Esophagus muscularis mucosa (tissue), 4 donors: Measurements from ENCODE around the gene ULK1. TPM values are rescaled to one million over a fixed set of nuclear protein-coding genes. Genes with fewer than 3 reads are reported as not detected.

ENCODE experiments used
- DNase-seq: peaks from one replicate; pipeline ENCODE4 v3.0.0-alpha.2; 2017; ENCODE audit errors: extremely low spot score
- H3K27ac ChIP-seq, 4 donors: fragments of 200-600 bp; sonication (generic); replicated peaks in 1 of 4; 1 replicate in 3 of 4; 2 replicates in 1 of 4; pipeline ENCODE4 v1.5.1; 2016 to 2019; ENCODE audit warnings: mild to moderate bottlenecking in 1 of 4
- H3K27me3 ChIP-seq, 4 donors: fragments of 200-600 bp; sonication (generic); one replicate each; pipeline versions ENCODE4 v1.5.1 to v1.6.0; 2016 to 2019
- H3K36me3 ChIP-seq, 4 donors: fragments of 200-600 bp; sonication (generic); one replicate each; pipeline ENCODE4 v1.5.1; 2016 to 2019
- H3K4me1 ChIP-seq, 4 donors: fragments of 200-600 bp; sonication (generic); one replicate each; pipeline ENCODE4 v1.5.1; 2016 to 2019
- H3K4me3 ChIP-seq, 4 donors: fragments of 200-600 bp; sonication (generic); 1 replicate in 2 of 4; 2 replicates in 2 of 4; pipeline ENCODE4 v1.5.1; 2016 to 2019; ENCODE audit warnings: mild to moderate bottlenecking in 4 of 4, moderate library complexity in 1 of 4
- H3K9me3 ChIP-seq, 4 donors: fragments of 200-600 bp; sonication (generic); 1 replicate in 3 of 4; 2 replicates in 1 of 4; pipeline ENCODE4 v1.5.1; 2016 to 2019
- EP300 ChIP-seq: sonication (generic); formaldehyde crosslinking; IDR thresholded peaks from one replicate; pipeline ENCODE4 v1.6.1; 2017; ENCODE audit warnings: antibody characterized with exemption
- POLR2A ChIP-seq: fragments of 450-650 bp; IDR thresholded peaks from one replicate; pipeline ENCODE4 v1.6.1; 2017; ENCODE audit warnings: antibody characterized with exemption, moderate library complexity, mild to moderate bottlenecking, low read depth
- POLR2AphosphoS5 ChIP-seq, 2 donors: sonication (generic); formaldehyde crosslinking; IDR thresholded peaks; one replicate each; pipeline ENCODE4 v1.6.1; 2017; ENCODE audit warnings: antibody characterized with exemption in 2 of 2
- WGBS: methylation state at CpG from one replicate; pipeline ENCODE4 v1.1.5; 2018; 5-methylcytosine and 5-hydroxymethylcytosine counted together
- intact Hi-C: fragments of 100-400 bp; cut with DNase I; formaldehyde crosslinking; loops from one replicate; pipeline ENCODE4 v1.15.1; 2023
- total RNA-seq, 4 donors: library from RNA; depleted of rRNA; stranded (reverse); fragments of >200 nt; gene quantifications; one replicate each; pipeline versions ENCODE4 v1.1.0 to v1.2.1, GENCODE V29; 2016
- TF ChIP-seq, protein P1 (sequence below), 3 experiments: fragments of 200-600 bp in 2 of 3; fragments of 450-650 bp in 1 of 3; sonication (generic) in 2 of 3; IDR thresholded peaks; one replicate each; pipeline ENCODE4 v1.5.1; 2017 to 2019; ENCODE audit warnings: antibody characterized with exemption in 3 of 3, mild to moderate bottlenecking in 2 of 3, moderate library complexity in 1 of 3

Gene ULK1
- total RNA-seq, 4 donors from 2014 or later, result 18.4 to 37.5 (median 26.9) TPM

DNA sequence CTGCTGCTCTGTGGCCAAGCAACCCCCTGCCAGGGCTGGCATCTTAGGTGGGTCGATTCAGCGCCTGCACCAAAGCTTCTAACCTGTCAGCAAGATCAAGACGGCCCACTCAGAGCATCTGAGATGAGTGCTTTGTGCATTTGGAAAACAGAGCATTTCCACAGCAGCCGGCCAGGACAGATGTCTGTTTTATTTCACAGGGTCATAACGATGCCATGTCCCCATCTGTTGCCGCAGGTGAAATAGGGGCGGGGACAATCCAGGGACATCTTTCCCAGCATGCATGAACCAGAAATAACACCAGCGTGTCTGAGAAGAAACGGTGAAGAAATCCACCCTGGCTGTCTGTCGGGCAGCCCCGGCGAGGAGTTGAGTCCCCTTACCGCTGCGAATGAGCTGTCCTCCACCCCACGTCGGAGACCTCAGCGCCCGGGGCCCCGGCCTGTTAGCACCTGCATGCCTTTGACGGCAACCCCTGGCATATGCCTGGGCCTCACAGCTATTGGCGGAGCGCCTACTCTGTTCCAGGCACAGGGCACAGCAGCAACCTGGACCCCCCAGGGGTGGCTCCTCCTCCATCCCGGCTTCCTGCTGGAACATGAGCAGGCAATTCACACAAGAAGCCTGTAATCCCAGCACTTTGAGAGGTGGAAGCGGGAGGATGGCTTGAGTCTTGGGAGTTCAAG, 30.6 kb upstream of the ULK1 start:
- 73% methylated on average over 22 of the region's 24 CpGs for WGBS
- no peak for DNase-seq

DNA sequence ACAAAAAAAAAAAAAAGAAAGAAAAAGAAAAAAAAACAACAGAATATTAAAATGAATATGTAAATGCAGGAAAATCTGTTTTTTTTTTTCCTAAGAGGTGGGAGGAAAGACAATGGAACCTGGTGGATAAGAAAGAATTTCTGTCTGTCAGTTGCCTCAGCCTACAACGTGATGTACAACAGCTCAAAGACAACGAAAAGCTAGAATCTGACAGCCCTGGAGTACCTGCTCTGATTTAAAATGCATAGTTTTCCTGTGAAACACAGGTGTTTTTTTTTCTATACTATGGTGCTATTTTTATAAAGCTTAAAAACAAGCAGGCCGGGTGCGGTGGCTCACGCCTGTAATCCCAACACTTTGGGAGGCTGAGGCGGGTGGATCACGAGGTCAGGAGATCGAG, 30.0 kb upstream of the ULK1 start:
- 96% methylated on average over 8 of the region's 8 CpGs for WGBS
- H3K27ac ChIP-seq, result no peak overlapping the region
- no peak overlapping the region for H3K4me3 ChIP-seq
- DNase-seq, result no peak
- H3K4me1 ChIP-seq, result peaks cover 0 to 7% (median 0%) of the 10 kb centered on the region in 4 donors
- intact Hi-C loops, result no loop called here
- H3K27me3 ChIP-seq, result peaks cover 0 to 5% (median 0%) of the 10 kb centered on the region in 4 donors
- TF ChIP-seq POLR2A (no peak), POLR2AphosphoS5 (IDR thresholded peaks at IDR 0.05) (no peak), EP300 (no peak)
- TF ChIP-seq, protein P1, sequence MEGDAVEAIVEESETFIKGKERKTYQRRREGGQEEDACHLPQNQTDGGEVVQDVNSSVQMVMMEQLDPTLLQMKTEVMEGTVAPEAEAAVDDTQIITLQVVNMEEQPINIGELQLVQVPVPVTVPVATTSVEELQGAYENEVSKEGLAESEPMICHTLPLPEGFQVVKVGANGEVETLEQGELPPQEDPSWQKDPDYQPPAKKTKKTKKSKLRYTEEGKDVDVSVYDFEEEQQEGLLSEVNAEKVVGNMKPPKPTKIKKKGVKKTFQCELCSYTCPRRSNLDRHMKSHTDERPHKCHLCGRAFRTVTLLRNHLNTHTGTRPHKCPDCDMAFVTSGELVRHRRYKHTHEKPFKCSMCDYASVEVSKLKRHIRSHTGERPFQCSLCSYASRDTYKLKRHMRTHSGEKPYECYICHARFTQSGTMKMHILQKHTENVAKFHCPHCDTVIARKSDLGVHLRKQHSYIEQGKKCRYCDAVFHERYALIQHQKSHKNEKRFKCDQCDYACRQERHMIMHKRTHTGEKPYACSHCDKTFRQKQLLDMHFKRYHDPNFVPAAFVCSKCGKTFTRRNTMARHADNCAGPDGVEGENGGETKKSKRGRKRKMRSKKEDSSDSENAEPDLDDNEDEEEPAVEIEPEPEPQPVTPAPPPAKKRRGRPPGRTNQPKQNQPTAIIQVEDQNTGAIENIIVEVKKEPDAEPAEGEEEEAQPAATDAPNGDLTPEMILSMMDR (IDR thresholded peaks at IDR 0.05), result no peak
- H3K36me3 ChIP-seq, result no peaks in the 10 kb centered on the region
- no peaks in the 10 kb centered on the region for H3K9me3 ChIP-seq

More for the DNA sequence above, 30.6 kb upstream of the ULK1 start:
- Histone ChIP-seq H3K9me3 (no peaks in the 10 kb centered on the region), H3K27ac (no peak overlapping the region), H3K4me3 (no peak overlapping the region), H3K36me3 (no peaks in the 10 kb centered on the region), H3K27me3 (peaks cover 0 to 5% (median 0%) of the 10 kb centered on the region in 4 donors), H3K4me1 (peaks cover 0 to 7% (median 0%) of the 10 kb centered on the region in 4 donors)
- TF ChIP-seq, protein P1 (IDR thresholded peaks at IDR 0.05), result no peak
- no peak for TF ChIP-seq EP300
- no peak for TF ChIP-seq POLR2A
- TF ChIP-seq POLR2AphosphoS5 (IDR thresholded peaks at IDR 0.05), result no peak
- intact Hi-C loops, result no loop called here

DNA sequence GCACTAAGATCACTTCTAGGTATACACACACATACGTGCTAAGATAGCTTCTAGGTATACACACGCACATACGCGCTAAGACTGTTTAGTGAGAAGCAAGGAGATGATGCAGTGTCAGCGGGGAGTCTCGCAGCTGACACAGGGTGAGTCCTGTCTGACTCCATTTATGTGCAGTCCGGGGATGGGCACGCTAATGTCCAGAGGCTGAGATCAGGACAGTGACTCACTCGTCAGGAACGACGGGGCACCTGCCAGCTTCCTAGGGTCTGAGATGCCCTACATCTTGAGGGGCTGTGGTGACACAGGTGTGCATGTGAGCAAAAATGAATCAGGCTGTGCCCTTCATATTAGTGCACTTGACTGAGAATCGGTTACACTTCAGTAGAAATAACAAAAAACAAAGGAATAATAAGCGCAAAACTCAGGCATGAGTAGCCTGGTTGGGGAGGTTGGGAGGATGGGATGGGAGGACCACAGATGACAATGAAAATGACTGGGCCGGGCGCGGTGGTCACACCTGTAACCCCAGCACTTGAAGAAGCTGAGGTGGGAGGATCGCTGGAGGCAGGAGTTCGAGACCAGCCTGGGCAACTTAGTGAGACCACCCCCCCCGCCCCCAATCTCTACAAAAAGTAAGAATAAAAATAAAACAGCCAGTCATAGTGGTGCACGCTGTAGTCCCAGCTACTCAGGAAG, 29.1 kb upstream of the ULK1 start:
- no peaks in the 10 kb centered on the region for H3K36me3 ChIP-seq
- H3K4me3 ChIP-seq, result no peak overlapping the region
- H3K27me3 ChIP-seq, result peaks cover 0 to 5% (median 0%) of the 10 kb centered on the region in 4 donors
- no peaks in the 10 kb centered on the region for H3K9me3 ChIP-seq
- no peak for TF ChIP-seq EP300
- no peak for TF ChIP-seq POLR2AphosphoS5 (IDR thresholded peaks at IDR 0.05)
- TF ChIP-seq POLR2A, result no peak
- TF ChIP-seq, protein P1 (IDR thresholded peaks at IDR 0.05), result no peak
- H3K27ac ChIP-seq, result no peak overlapping the region
- H3K4me1 ChIP-seq, result peaks cover 0 to 7% (median 0%) of the 10 kb centered on the region in 4 donors
- DNase-seq, result no peak
- intact Hi-C loops, result no loop called here
- 90% methylated on average over 20 of the region's 20 CpGs for WGBS

DNA sequence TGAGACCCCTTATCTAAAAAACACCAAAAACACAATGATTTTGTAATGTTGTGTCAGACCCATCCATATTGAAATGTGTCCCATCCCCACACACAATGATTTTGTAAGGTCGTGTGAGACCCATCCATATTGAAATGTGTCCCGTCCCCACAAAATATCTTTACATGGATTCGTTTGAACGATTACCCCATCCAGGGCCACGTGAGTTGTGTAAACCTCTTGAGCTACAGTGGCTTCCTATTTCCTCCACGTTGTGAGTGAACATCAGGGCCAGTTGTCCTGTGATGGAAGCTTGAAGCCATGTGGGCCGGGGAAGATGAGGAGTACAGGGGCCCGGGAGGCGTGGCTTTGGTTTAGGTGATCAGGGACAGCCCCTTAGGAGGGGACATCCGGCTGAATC, 27.0 kb upstream of the ULK1 start:
- DNase-seq, result no peak
- WGBS, result 87% methylated on average over 10 of the region's 10 CpGs
- H3K27me3 ChIP-seq, result peaks cover 0 to 5% (median 0%) of the 10 kb centered on the region in 4 donors
- H3K27ac ChIP-seq, result no peak overlapping the region
- TF ChIP-seq EP300, result no peak
- TF ChIP-seq, protein P1 (IDR thresholded peaks at IDR 0.05), result no peak
- TF ChIP-seq POLR2A, result no peak
- no peak for TF ChIP-seq POLR2AphosphoS5 (IDR thresholded peaks at IDR 0.05)
- no peaks in the 10 kb centered on the region for H3K36me3 ChIP-seq
- intact Hi-C loops, result no loop called here
- no peak overlapping the region for H3K4me3 ChIP-seq
- no peaks in the 10 kb centered on the region for H3K4me1 ChIP-seq
- H3K9me3 ChIP-seq, result no peaks in the 10 kb centered on the region
